ENCODE measurements around the gene ACAP2.

Gene ACAP2

DNA sequence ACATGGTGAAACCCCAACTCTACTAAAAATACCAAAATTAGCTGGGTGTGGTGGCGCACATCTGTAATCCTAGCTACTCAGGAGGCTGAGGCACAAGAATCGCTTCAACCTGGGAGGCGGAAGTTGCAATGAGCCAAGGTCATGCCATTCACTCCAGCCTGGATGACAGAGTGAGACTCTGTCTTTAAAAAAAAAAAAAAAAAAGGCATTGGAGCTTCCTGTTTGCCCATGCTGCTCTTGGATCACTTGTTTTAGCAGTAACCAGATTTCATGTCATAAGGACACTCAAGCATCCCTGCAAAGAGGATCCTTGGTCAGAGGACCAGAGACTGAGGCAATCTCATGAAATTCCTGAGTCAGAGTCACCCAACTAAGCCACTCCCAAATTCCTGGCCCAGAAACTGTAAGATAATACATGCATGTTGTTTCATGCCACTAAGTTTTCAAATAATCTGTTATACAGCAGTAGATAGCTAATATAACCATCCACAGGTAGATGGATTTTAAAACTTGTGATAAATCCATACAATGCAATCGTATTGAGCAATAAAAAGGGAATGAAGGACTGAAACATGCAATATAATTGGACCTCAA, 89.8 kb downstream of the ACAP2 start:
- no peak for TF ChIP-seq CTCF (IDR thresholded peaks at IDR 0.05; ENCODE audit: extremely low read depth, missing control alignments)
- no peak for DNase-seq (ENCODE audit: low spot score)

DNA sequence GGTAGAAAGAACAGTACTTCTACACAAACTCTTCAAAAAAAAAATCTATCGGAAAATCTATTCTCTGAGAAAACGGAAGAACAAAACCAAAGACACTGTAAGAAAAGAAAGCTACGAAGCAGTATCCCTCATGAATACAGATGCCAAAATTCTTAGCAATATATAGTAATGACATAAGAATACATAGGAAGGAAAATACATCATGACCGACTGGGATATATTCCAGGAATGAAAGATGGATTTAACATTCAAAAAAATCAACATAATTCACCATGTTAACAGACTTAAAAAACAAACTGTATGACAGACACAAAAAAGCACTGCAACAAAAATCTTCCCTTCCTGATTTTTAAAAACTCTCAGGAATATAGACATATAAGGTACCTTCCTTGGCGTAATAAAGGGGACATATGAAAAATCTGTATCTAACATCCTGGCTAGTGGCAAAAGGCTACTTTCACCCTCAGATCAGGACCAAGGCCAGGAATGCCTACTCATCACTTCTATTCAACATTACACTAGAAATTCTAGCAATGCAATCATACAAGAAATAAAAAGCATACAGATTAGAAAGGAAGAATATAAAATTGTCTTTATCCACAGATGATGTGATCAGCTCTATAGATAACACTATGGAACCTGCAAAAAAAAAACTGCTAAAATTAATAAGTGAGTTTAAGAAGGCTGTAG, 94.2 kb downstream of the ACAP2 start:
- DNase-seq (ENCODE audit: low spot score): no peak
- no peak for TF ChIP-seq CTCF (IDR thresholded peaks at IDR 0.05; ENCODE audit: extremely low read depth, missing control alignments)

- no peak for TF ChIP-seq CTCF (IDR thresholded peaks at IDR 0.05; ENCODE audit: extremely low read depth, missing control alignments)
- DNase-seq (ENCODE audit: low spot score): no peak
These were observed 105.1 kb downstream of the ACAP2 start for GRCh38 chr3:195337747-195338146.

DNA sequence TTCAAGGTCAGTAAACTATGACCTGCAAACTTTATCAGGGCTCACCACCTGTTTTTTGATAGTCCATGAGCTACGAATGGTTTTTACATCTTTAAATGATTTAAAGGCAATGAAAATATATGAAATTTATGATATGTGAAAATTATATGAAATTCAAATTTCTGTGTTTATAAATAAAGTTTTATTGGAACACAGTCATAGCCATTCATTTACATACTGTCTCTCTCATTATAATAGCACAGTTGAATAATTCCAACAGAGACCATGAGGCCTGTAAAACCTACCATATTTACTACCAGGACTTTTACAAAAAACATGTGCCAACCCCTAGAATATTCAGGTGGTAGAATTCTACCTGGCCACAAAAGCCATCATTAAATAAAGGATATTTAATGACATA, 107.9 kb downstream of the ACAP2 start:
- no peak for TF ChIP-seq CTCF (IDR thresholded peaks at IDR 0.05; ENCODE audit: extremely low read depth, missing control alignments)

GRCh38 chr3:195319060-195319459, 123.8 kb downstream of the ACAP2 start:
- no peak for TF ChIP-seq CTCF (IDR thresholded peaks at IDR 0.05; ENCODE audit: extremely low read depth, missing control alignments)
- no peak for DNase-seq (ENCODE audit: low spot score)

More for the DNA sequence above, 107.9 kb downstream of the ACAP2 start:
- no peak for DNase-seq (ENCODE audit: low spot score)

- no peak for DNase-seq (ENCODE audit: low spot score)
- no peak for TF ChIP-seq CTCF (IDR thresholded peaks at IDR 0.05; ENCODE audit: extremely low read depth, missing control alignments)
These were observed 130.1 kb downstream of the ACAP2 start for GRCh38 chr3:195312714-195313113.

GRCh38 chr3:195307711-195308110, 135.1 kb downstream of the ACAP2 start:
- TF ChIP-seq CTCF (IDR thresholded peaks at IDR 0.05; ENCODE audit: extremely low read depth, missing control alignments): no peak
- DNase-seq (ENCODE audit: low spot score): no peak
